HepG2 (cell line): ENCODE data around the gene GNAI2. TPM values are rescaled to one million over a fixed set of nuclear protein-coding genes. Genes with fewer than 3 reads are reported as not detected.

Source experiments
- ARNTL ChIP-seq: sonication (generic); formaldehyde crosslinking; IDR thresholded peaks from 2 replicates; pipeline ENCODE4 v1.4.0; 2020; ENCODE audit warnings: mild to moderate bottlenecking, missing genetic modification reagents
- ATRX ChIP-seq: sonication (generic); formaldehyde crosslinking; IDR thresholded peaks from 2 replicates; pipeline ENCODE4 v1.4.0; 2020; ENCODE audit warnings: missing genetic modification reagents, borderline replicate concordance
- CCAR2 ChIP-seq: fragments of 200-400 bp; formaldehyde crosslinking; optimal IDR thresholded peaks from 2 replicates; pipeline ENCODE3; 2018; ENCODE audit warnings: low read depth, mild to moderate bottlenecking, low read length, moderate library complexity
- DNMT3B ChIP-seq: conservative IDR thresholded peaks from 2 replicates; pipeline ENCODE4 v1.6.1; 2016; ENCODE audit warnings: missing biosample characterization, control low read depth
- FIP1L1 ChIP-seq: fragments of 200-400 bp; formaldehyde crosslinking; IDR thresholded peaks from 2 replicates; pipeline ENCODE4 v1.6.1; 2018; ENCODE audit warnings: low read depth, mild to moderate bottlenecking, low read length, moderate library complexity, borderline replicate concordance; ENCODE audit not compliant: insufficient read depth
- HOXA7 ChIP-seq: sonication (generic); formaldehyde crosslinking; IDR thresholded peaks from 2 replicates; pipeline ENCODE4 v1.8.1; 2022; ENCODE audit warnings: mild to moderate bottlenecking, missing genetic modification reagents, moderate library complexity
- IKZF4 ChIP-seq: sonication (generic); formaldehyde crosslinking; IDR thresholded peaks from 2 replicates; pipeline ENCODE4 v1.5.1; 2020; ENCODE audit warnings: borderline replicate concordance, mild to moderate bottlenecking, low read depth, missing genetic modification reagents; ENCODE audit errors: not compliant biosample characterization
- KDM4B ChIP-seq: sonication (generic); formaldehyde crosslinking; IDR thresholded peaks from 2 replicates; pipeline ENCODE4 v1.4.0; 2020; ENCODE audit warnings: missing genetic modification reagents
- NRL ChIP-seq: sonication (generic); formaldehyde crosslinking; IDR thresholded peaks from 2 replicates; pipeline ENCODE4 v1.5.0; 2020; ENCODE audit warnings: missing genetic modification reagents, mild to moderate bottlenecking, moderate library complexity, borderline replicate concordance
- POLR2AphosphoS5 ChIP-seq: IDR thresholded peaks from 2 replicates; pipeline ENCODE4 v1.6.1; 2012; ENCODE audit warnings: low read depth, low read length
- RAD51 ChIP-seq: fragments of 450-650 bp; IDR thresholded peaks from 2 replicates; pipeline ENCODE4 v1.6.1; 2016; ENCODE audit warnings: borderline replicate concordance
- RBM22 ChIP-seq: fragments of 200-400 bp; formaldehyde crosslinking; optimal IDR thresholded peaks from 2 replicates; pipeline ENCODE3; 2017; ENCODE audit warnings: mild to moderate bottlenecking, low read length, moderate library complexity
- TRIM24 ChIP-seq: sonication (generic); formaldehyde crosslinking; IDR thresholded peaks from 2 replicates; pipeline ENCODE4 v1.8.0; 2022; ENCODE audit warnings: mild to moderate bottlenecking, missing genetic modification reagents
- ZKSCAN1 ChIP-seq: fragments of 150-350 bp; IDR thresholded peaks from 2 replicates; pipeline ENCODE4 v1.6.1; 2014; ENCODE audit warnings: low read length
- ZNF136 ChIP-seq: sonication (generic); formaldehyde crosslinking; IDR thresholded peaks from 2 replicates; pipeline ENCODE4 v1.8.1; 2022; ENCODE audit warnings: low read depth, mild to moderate bottlenecking, moderate library complexity, missing genetic modification reagents
- ZNF274 ChIP-seq: sonication (generic); formaldehyde crosslinking; IDR thresholded peaks from 2 replicates; pipeline ENCODE4 v1.5.1; 2020; ENCODE audit warnings: mild to moderate bottlenecking, missing genetic modification reagents
- ZNF337 ChIP-seq: sonication (generic); formaldehyde crosslinking; IDR thresholded peaks from 2 replicates; pipeline ENCODE4 v1.5.1; 2020; ENCODE audit warnings: missing genetic modification reagents, low read depth, mild to moderate bottlenecking, borderline replicate concordance
- ZNF879 ChIP-seq: sonication (generic); formaldehyde crosslinking; IDR thresholded peaks from 2 replicates; pipeline ENCODE4 v1.8.1; 2023; ENCODE audit warnings: missing genetic modification reagents
- polyA plus RNA-seq, 8 experiments: library from polyadenylated mRNA; depleted of rRNA in 3 of 8; stranded (reverse) in 7 of 8; unstranded in 1 of 8; fragments of >200 nt; fragmentation: Illumina TruSeq in 4 of 8; extraction: Trizol in 4 of 8; gene quantifications; 2 replicates each; pipeline versions ENCODE4 v1.2.1 to v1.2.3, GENCODE V29; 2011 to 2016; ENCODE audit warnings: low read depth in 4 of 8, missing spikeins in 1 of 8, mixed read lengths in 1 of 8; ENCODE audit not compliant: insufficient read depth in 1 of 8
- total RNA-seq, 5 experiments: library from RNA; depleted of rRNA; stranded (reverse); fragments of >200 nt; fragmentation: Illumina TruSeq; extraction: Trizol; gene quantifications; 2 replicates each; pipeline ENCODE4 v1.2.3, GENCODE V29; 2016; ENCODE audit warnings: low read depth in 1 of 5
- TF ChIP-seq, protein P1 (sequence below): fragments of 450-650 bp; IDR thresholded peaks from 2 replicates; pipeline ENCODE4 v1.6.1; 2017
- TF ChIP-seq, protein P2 (sequence below): sonication (generic); formaldehyde crosslinking; IDR thresholded peaks from 2 replicates; pipeline ENCODE4 v1.4.0; 2020; ENCODE audit warnings: mild to moderate bottlenecking, missing genetic modification reagents
- TF ChIP-seq, protein P3 (sequence below): sonication (generic); formaldehyde crosslinking; conservative IDR thresholded peaks from 2 replicates; pipeline ENCODE4 v1.4.0; 2020; ENCODE audit warnings: missing genetic modification reagents
- TF ChIP-seq, protein P4 (sequence below): sonication (generic); formaldehyde crosslinking; IDR thresholded peaks from 2 replicates; pipeline ENCODE4 v1.9.0; 2022; ENCODE audit warnings: missing genetic modification reagents, mild to moderate bottlenecking, borderline replicate concordance
- TF ChIP-seq, protein P5 (sequence below): sonication (generic); formaldehyde crosslinking; IDR thresholded peaks from 2 replicates; pipeline ENCODE4 v1.5.0; 2020; ENCODE audit warnings: mild to moderate bottlenecking, missing genetic modification reagents

Gene GNAI2
- total and polyA plus RNA-seq, 2 of the 13 experiments (the other 11 are each of a cell fraction or from before 2014, with no cell fraction given) = 51.1 to 66.2 TPM

DNA sequence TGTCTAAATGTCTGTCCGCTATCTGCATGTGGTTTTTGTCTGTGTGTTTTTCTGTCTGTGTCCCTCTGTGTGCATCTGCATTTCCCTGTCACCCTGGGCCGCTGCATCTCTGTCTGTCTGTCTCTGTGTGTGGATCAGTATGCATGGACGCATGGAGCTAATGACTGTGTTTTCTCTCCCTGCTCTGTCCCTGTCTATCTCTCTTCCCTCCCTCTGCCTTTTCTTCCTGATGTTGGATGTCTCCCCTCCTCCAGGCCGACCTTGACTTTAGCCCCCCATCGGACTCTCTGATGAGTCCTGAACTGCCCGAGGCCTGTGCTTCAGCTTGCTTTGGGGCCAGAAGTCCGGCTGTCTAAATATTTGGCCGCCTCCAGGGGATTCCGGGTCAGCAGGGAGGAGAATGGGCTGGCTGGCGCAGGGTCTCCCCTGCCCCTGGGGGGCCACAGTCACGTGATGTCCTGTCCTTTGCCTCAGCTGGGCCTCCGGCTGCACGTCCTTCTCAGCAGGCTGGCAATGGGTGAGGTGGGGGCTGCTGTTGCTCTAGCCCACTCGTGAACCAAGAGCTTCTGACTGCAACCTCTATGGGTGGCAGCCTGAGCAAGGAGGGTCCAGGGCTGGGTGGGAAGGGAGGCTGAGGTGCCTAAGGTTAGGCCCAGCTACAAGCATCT is 27.2 kb upstream of the GNAI2 start (continued):
- TF ChIP-seq FIP1L1 (no peak), ZNF274 (CRISPR knock-in tag) (no peak), DNMT3B (CRISPR knock-in tag) (no peak), ZNF337 (no peak), POLR2AphosphoS5 (peak; percentile 71), HOXA7 (CRISPR knock-in tag) (no peak), RAD51 (peak; percentile 90), RBM22 (peak; percentile 72), ATRX (CRISPR knock-in tag) (no peak), IKZF4 (CRISPR knock-in tag) (no peak), KDM4B (CRISPR knock-in tag) (0 out of 2 replicates have a peak, but pooled peaks have one; percentile 46), ZNF879 (CRISPR knock-in tag) (no peak), ARNTL (CRISPR knock-in tag) (peak; percentile 95), CCAR2 (peak; percentile 70), TRIM24 (CRISPR knock-in tag) (no peak), NRL (CRISPR knock-in tag) (no peak), ZKSCAN1 (no peak), ZNF136 (no peak)
- TF ChIP-seq, protein P1, sequence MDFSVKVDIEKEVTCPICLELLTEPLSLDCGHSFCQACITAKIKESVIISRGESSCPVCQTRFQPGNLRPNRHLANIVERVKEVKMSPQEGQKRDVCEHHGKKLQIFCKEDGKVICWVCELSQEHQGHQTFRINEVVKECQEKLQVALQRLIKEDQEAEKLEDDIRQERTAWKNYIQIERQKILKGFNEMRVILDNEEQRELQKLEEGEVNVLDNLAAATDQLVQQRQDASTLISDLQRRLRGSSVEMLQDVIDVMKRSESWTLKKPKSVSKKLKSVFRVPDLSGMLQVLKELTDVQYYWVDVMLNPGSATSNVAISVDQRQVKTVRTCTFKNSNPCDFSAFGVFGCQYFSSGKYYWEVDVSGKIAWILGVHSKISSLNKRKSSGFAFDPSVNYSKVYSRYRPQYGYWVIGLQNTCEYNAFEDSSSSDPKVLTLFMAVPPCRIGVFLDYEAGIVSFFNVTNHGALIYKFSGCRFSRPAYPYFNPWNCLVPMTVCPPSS = no peak
- TF ChIP-seq, protein P2, sequence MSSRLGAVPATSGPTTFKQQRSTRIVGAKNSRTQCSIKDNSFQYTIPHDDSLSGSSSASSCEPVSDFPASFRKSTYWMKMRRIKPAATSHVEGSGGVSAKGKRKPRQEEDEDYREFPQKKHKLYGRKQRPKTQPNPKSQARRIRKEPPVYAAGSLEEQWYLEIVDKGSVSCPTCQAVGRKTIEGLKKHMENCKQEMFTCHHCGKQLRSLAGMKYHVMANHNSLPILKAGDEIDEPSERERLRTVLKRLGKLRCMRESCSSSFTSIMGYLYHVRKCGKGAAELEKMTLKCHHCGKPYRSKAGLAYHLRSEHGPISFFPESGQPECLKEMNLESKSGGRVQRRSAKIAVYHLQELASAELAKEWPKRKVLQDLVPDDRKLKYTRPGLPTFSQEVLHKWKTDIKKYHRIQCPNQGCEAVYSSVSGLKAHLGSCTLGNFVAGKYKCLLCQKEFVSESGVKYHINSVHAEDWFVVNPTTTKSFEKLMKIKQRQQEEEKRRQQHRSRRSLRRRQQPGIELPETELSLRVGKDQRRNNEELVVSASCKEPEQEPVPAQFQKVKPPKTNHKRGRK = no peak
- TF ChIP-seq, protein P3, sequence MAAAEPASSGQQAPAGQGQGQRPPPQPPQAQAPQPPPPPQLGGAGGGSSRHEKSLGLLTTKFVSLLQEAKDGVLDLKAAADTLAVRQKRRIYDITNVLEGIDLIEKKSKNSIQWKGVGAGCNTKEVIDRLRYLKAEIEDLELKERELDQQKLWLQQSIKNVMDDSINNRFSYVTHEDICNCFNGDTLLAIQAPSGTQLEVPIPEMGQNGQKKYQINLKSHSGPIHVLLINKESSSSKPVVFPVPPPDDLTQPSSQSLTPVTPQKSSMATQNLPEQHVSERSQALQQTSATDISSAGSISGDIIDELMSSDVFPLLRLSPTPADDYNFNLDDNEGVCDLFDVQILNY (CRISPR knock-in tag) = no peak
- TF ChIP-seq, protein P4, sequence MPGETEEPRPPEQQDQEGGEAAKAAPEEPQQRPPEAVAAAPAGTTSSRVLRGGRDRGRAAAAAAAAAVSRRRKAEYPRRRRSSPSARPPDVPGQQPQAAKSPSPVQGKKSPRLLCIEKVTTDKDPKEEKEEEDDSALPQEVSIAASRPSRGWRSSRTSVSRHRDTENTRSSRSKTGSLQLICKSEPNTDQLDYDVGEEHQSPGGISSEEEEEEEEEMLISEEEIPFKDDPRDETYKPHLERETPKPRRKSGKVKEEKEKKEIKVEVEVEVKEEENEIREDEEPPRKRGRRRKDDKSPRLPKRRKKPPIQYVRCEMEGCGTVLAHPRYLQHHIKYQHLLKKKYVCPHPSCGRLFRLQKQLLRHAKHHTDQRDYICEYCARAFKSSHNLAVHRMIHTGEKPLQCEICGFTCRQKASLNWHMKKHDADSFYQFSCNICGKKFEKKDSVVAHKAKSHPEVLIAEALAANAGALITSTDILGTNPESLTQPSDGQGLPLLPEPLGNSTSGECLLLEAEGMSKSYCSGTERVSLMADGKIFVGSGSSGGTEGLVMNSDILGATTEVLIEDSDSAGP (CRISPR knock-in tag) = peak; percentile 61; the same call in 1 of the 2 replicates
- TF ChIP-seq, protein P5, sequence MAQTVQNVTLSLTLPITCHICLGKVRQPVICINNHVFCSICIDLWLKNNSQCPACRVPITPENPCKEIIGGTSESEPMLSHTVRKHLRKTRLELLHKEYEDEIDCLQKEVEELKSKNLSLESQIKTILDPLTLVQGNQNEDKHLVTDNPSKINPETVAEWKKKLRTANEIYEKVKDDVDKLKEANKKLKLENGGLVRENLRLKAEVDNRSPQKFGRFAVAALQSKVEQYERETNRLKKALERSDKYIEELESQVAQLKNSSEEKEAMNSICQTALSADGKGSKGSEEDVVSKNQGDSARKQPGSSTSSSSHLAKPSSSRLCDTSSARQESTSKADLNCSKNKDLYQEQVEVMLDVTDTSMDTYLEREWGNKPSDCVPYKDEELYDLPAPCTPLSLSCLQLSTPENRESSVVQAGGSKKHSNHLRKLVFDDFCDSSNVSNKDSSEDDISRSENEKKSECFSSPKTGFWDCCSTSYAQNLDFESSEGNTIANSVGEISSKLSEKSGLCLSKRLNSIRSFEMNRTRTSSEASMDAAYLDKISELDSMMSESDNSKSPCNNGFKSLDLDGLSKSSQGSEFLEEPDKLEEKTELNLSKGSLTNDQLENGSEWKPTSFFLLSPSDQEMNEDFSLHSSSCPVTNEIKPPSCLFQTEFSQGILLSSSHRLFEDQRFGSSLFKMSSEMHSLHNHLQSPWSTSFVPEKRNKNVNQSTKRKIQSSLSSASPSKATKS = no peak
